ENCODE results near the gene ZBTB7C.

The ZBTB7C gene

DNA sequence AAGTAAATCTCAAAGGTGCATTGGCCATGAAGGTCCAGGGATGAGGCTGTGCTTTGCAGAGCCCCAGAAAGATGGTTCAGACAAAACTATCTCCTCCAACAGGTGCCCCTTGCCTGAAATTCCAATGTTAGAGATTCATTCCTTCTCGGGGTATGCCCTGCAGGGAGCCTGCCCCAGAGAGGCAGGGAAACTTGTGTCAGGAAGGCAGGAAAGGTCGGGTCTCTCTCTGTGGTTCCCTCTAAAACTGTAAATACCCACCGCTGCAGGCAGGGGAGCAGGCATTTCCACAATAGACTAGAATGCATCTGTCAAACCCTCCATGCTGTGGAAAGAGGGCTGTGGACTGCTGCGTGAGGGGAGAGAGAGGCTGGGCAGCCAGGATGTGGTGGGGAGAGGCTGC is 271.0 kb downstream of the ZBTB7C start:
- no peak for DNase-seq (ENCODE audit: low spot score)

GRCh38 chr18:48137374-48138081 is 271.7 kb downstream of the ZBTB7C start:
- DNase-seq (ENCODE audit: low spot score), result no peak

DNA sequence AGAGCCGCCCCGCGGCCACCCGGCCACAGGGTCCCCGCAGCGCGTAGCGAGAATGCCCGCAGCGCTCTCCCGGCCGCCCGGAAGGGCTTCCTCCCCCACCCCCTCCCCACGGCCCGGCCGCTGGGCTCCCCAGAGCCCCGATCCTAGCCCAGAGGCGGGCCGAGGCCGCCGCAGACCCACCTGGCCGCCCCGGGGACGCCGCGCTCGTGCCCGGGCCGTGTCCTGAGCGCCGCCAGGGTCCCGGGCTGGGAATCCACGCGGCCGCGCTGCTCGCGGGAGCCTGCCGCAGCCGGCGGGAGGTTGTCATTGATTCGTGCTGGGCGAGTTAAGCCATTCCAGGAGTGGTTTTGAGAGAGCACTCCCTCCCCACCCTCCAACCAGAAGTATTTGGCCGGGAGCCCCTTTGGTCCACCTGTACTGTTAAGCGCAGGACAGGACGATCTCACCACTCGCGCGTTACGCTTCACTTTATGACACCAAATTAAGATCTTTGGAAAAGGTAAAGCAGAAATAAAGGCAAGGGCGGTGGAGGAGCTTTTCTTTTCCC is 272.3 kb downstream of the ZBTB7C start:
- no peak for DNase-seq (ENCODE audit: low spot score)

DNA sequence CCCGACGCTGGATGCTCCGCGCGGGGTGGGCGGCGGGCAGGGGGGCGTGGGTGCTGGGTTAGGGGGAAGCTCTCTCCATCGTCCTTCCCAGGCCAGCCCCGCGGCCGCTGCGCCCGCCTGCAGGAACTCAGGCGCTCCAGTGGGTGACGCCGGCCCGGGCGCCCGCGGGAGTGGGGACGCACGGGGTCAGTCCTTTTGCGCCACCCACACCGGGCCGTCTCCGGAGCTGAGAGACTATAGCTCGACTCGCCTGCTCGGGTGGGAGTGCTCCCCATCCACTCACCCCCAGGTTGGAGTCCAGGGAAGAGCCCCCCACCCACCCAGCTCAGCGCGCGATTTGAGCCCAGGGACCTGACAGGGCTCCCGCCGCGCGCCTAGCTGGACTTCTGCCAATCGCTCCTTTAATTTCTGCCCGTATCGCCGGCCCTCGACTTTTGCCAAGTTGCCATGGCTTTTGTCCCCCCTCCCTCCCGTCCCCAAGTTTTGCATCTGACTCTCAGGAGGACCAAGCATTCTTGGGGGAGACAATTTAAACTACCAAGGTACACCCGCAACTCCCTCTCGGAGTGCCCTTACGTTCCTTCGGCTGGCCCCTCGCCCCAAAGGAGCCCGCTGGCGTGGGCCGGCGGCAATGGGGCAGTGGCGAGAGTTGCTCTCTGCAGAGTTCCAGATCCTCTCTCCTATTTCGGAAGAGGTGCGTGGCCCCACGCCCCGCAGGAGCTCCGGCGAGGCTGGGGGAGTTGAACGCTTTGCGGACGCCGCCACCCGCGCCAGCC is 272.9 kb downstream of the ZBTB7C start:
- DNase-seq (ENCODE audit: low spot score), result peak; percentile 14

GRCh38 chr18:48135436-48135966 is 273.7 kb downstream of the ZBTB7C start:
- no peak for DNase-seq (ENCODE audit: low spot score)

DNA sequence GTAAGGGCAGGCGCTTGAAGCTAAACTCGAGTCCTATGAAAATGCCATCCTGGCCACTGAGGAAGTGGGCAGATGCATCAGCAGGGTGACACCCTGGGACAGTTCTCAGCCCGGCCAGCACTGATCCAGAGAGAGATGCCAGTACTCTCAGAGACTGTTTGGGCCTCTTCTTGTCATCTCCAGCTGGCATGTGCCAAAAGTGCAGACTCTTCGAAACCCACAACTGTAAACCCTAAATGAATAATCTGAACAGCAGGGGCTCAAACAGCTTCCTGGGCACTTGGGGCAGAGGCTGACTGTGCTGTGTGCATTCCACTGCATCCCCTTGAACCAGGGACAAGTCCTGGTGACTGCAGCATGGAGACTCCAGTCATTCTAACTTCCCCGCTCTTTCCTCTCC is 274.6 kb downstream of the ZBTB7C start:
- DNase-seq (ENCODE audit: low spot score), result no peak

- no peak for DNase-seq (ENCODE audit: low spot score)
Measured at GRCh38 chr18:48133671-48134251, 275.4 kb downstream of the ZBTB7C start.

- DNase-seq (ENCODE audit: low spot score), result no peak
Measured at GRCh38 chr18:48132797-48133655, 276.2 kb downstream of the ZBTB7C start.

- no peak for DNase-seq (ENCODE audit: low spot score)
Measured at GRCh38 chr18:48131042-48131441, 278.1 kb downstream of the ZBTB7C start.

DNA sequence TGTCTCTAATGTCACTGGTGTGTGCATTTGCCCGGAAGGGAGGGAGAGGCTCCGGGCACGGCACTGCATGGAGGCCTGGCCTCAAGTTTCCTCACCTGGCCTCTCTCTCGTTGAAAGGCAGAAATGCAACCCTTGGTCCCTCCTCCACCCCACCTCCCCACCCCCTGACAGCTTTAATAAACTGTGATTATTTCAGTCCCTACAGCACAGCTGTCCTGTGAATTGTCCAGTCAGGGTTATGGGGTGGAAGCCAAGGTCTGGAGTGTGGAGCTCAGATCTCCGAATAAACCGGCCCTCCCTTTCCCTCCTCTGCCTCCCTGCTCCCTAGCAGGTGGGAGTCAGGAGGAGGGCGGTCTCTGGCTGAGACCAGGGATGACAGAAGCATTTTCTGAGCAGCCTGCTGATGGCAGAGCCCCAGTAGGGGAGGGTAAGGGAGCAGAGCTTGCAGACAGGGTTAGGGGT is 279.5 kb downstream of the ZBTB7C start:
- no peak for DNase-seq (ENCODE audit: low spot score)

DNA sequence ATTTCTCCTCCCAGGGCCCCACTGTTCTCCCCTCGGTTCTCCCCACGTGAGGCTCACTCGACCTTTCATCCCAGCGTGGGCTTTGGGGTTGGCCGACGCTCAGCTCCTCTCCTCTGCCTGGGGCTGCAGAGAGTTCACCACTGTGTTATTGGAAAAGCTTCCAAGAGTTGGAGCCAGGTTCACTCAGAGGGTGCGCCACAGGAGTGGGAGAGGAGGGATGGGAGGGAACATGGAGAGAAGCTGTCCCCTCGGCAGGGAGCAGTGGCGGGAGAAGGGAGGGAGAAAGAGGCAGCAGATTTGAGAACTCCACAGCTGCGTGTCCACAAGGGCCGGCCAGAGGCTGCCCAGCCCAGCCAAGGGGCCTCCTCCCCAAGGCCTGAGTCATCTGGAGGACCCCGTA is 281.6 kb downstream of the ZBTB7C start:
- no peak for DNase-seq (ENCODE audit: low spot score)

DNA sequence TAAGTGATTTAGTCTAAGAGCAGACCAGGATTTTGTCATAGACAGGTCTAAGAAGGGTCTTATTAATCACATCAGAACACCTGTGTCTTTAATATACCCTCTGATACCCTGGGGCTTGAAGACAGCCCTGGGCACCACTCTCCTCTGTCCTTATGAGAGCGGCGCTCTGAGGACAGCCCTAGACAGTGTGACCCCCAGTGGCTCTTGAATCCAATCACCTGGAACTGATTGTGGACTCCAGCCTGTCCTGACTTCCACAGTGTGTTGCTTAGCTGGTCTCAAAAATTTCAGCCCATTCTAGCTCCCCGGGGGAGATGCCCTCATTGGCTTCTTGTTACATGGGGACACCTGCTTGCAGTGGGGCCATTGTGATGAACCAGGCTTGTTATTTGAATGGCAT is 282.9 kb downstream of the ZBTB7C start:
- DNase-seq (ENCODE audit: low spot score), result no peak

- DNase-seq (ENCODE audit: low spot score), result no peak
Measured at GRCh38 chr18:48125724-48126123, 283.5 kb downstream of the ZBTB7C start.

GRCh38 chr18:48124857-48125626 is 284.1 kb downstream of the ZBTB7C start:
- DNase-seq (ENCODE audit: low spot score), result no peak

DNA sequence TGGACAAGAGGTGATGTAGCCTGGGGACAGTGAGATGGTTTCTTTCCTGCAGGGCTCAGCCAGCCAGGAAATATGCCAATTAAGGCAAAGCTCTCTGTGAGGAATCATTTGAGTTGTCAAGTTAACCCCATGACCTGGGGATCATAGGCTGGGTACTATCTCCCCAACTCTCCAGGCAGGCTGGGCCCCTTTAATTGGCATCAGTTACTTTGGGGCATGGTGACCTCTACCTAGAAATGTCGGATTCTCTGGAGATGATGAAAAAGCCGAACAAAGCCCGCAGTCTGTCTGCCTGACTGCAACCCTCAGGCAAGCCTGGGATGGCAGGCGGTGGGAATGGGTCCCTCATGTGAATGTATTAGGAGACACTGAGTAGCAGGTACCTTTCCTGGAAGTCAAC is 285.2 kb downstream of the ZBTB7C start:
- DNase-seq (ENCODE audit: low spot score), result no peak

DNA sequence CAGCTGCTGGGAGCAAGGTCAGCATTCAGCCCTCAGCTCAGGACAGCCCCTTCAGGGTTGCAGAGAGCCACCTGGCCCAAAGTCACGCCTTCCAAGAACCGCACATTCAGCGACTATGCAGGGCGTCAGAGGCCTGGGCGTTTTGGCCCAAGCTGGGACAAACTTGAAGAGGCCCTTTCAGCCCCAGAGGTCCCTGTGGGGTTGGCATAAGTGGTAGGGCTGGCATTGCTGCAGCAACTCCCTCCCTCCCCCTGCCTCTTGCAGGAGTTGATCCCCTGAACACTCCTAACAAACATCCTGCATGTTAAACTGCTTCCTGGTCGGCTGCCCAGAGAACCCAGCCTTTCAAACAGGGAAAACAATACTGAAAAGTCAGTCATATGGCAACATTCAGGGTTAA is 285.9 kb downstream of the ZBTB7C start:
- no peak for DNase-seq (ENCODE audit: low spot score)

- DNase-seq (ENCODE audit: low spot score), result no peak
Measured at GRCh38 chr18:48122816-48123215, 286.4 kb downstream of the ZBTB7C start.

GRCh38 chr18:48122376-48122775 is 286.8 kb downstream of the ZBTB7C start:
- no peak for DNase-seq (ENCODE audit: low spot score)

DNA sequence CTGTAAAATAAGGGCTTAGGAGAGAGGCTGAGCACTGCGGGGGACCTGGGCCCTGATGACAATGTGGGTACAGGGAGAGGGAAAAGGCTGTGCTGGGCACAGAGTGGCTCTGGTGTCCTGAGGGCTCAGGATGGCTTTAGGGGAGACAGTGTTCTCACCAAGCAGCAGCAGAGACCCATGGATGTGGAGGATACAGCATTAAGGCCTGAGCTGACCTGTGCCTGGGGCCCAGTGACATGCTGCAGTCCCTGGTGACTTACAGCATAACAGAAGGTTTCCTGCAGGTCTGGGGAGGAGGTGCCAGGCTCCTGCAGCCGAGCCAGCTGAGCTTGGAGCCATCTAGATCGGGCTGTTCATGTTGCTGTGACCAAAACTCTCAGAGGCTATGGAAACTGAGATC is 287.4 kb downstream of the ZBTB7C start:
- no peak for DNase-seq (ENCODE audit: low spot score)

GRCh38 chr18:48119204-48119603 is 290.0 kb downstream of the ZBTB7C start:
- no peak for DNase-seq (ENCODE audit: low spot score)
